HepG2 (cell line): Measurements from ENCODE around the gene SEC23IP. TPM values are rescaled to one million over a fixed set of nuclear protein-coding genes. Genes with fewer than 3 reads are reported as not detected.

Experiments
- ATAC-seq: fragments of 200-7000 bp; cut with Tn5 transposase; 3 replicates; pipeline ENCODE4 v1.9.1; 2020; ENCODE audit warnings: mild to moderate bottlenecking, moderate library complexity
- BruUV-seq: library from RNA; stranded (reverse); fragments of 400-500 nt; replicated peaks from 2 replicates; lab custom pipeline; 2021; lab: Mats Ljungman, UMichigan
- CTCF ChIA-PET: fragments of 300-600 bp; formaldehyde crosslinking; extraction: SDS; loops from one replicate; lab custom pipeline; 2021; ENCODE audit warnings: low total read pairs, inconsistent platforms, low intra/inter-chr PET ratio; lab: Yijun Ruan, JAX
- POLR2A ChIA-PET: fragments of 350-600 bp; sonication (Branson Sonifier 250); formaldehyde crosslinking; loops from one replicate; lab custom pipeline; 2020; ENCODE audit warnings: antibody characterized with exemption, inconsistent platforms; lab: Yijun Ruan, JAX
- DNase-seq: peaks from one replicate; pipeline ENCODE4 v3.0.0-alpha.2; 2015; ENCODE audit warnings: low spot score
- FAIRE-seq: peaks from 3 replicates; lab custom pipeline; 2011; peaks lifted over from hg19 to GRCh38; lab: Jason Lieb, UNC
- H2AFZ ChIP-seq: one replicate; pipeline ENCODE4 v1.6.1; 2011; ENCODE audit warnings: low read length, inconsistent platforms
- H3K27ac ChIP-seq: fragments of 300-600 bp; 3 replicates; pipeline ENCODE4 v1.8.0; 2011; ENCODE audit warnings: mixed run types, mild to moderate bottlenecking, mixed read lengths, low read length, inconsistent platforms; ENCODE audit not compliant: insufficient read depth; ENCODE audit errors: extremely low read length
- H3K27me3 ChIP-seq, 2 experiments: fragments of 200-600 bp in 1 of 2; 2 replicates in 1 of 2; 3 replicates in 1 of 2; pipeline versions ENCODE4 v1.6.0 to v1.8.0; 2011; ENCODE audit warnings: low read length in 2 of 2, mild to moderate bottlenecking in 2 of 2, moderate library complexity in 2 of 2, inconsistent platforms in 1 of 2; ENCODE audit not compliant: insufficient read depth in 2 of 2, control insufficient read depth in 1 of 2
- H3K36me3 ChIP-seq, 2 experiments: fragments of 200-600 bp in 1 of 2; replicated peaks in 1 of 2; 2 replicates in 1 of 2; 3 replicates in 1 of 2; pipeline versions ENCODE4 v1.5.1 to v1.8.0; 2011; ENCODE audit warnings: low read length in 2 of 2, inconsistent platforms in 1 of 2; ENCODE audit not compliant: insufficient read depth in 2 of 2, control insufficient read depth in 1 of 2
- H3K4me1 ChIP-seq: 2 replicates; pipeline ENCODE4 v1.5.1; 2012; ENCODE audit warnings: low read length, inconsistent platforms; ENCODE audit not compliant: insufficient read depth
- H3K4me2 ChIP-seq: 2 replicates; pipeline ENCODE4 v1.6.0; 2011; ENCODE audit warnings: low read depth, low read length, inconsistent platforms
- H3K4me3 ChIP-seq, 3 experiments: fragments of 200-600 bp in 1 of 3; sonication (generic), shearing (Covaris generic) in 1 of 3; replicated peaks in 1 of 3; 2 replicates each; pipeline ENCODE4 v1.5.1; 2011 to 2016; ENCODE audit warnings: low read length in 3 of 3, inconsistent platforms in 2 of 3, low read depth in 2 of 3, mild to moderate bottlenecking in 2 of 3, control low read depth in 1 of 3, mixed read lengths in 1 of 3; ENCODE audit not compliant: insufficient read depth in 1 of 3
- H3K79me2 ChIP-seq: one replicate; pipeline ENCODE4 v1.6.1; 2011; ENCODE audit warnings: low read length, inconsistent platforms; ENCODE audit not compliant: insufficient read depth
- H3K9ac ChIP-seq: 2 replicates; pipeline ENCODE4 v1.6.0; 2011; ENCODE audit warnings: mild to moderate bottlenecking, low read depth, low read length, inconsistent platforms; ENCODE audit not compliant: insufficient read depth
- H3K9me3 ChIP-seq: 2 replicates; pipeline ENCODE4 v1.5.1; 2012; ENCODE audit warnings: mild to moderate bottlenecking, low read length
- H4K20me1 ChIP-seq: 2 replicates; pipeline ENCODE4 v1.6.0; 2011; ENCODE audit warnings: inconsistent platforms, mild to moderate bottlenecking, low read length, moderate library complexity; ENCODE audit not compliant: insufficient read depth
- CREBL2 ChIP-seq: sonication (generic); formaldehyde crosslinking; IDR thresholded peaks from 2 replicates; pipeline ENCODE4 v1.8.1; 2023; ENCODE audit warnings: missing genetic modification reagents, mild to moderate bottlenecking, borderline replicate concordance
- GRHL1 ChIP-seq: sonication (generic); formaldehyde crosslinking; conservative IDR thresholded peaks from 2 replicates; pipeline ENCODE4 v1.8.0; 2022; ENCODE audit warnings: missing genetic modification reagents
- HNRNPH1 ChIP-seq: fragments of 200-400 bp; formaldehyde crosslinking; optimal IDR thresholded peaks from 2 replicates; pipeline ENCODE3; 2017; ENCODE audit warnings: mild to moderate bottlenecking, low read depth, low read length
- IKZF5 ChIP-seq: IDR thresholded peaks from 2 replicates; pipeline ENCODE4 v1.6.1; 2018; ENCODE audit warnings: missing genetic modification reagents, mild to moderate bottlenecking, missing compliant biosample characterization
- MYC ChIP-seq: sonication (generic); formaldehyde crosslinking; IDR thresholded peaks from 2 replicates; pipeline ENCODE4 v1.9.0; 2021; ENCODE audit warnings: missing genetic modification reagents, borderline replicate concordance
- ZNF276 ChIP-seq: sonication (generic); formaldehyde crosslinking; IDR thresholded peaks from 2 replicates; pipeline ENCODE4 v1.4.0; 2020; ENCODE audit warnings: mild to moderate bottlenecking, low read depth, missing genetic modification reagents
- ZNF282 ChIP-seq: fragments of 450-650 bp; IDR thresholded peaks from 2 replicates; pipeline ENCODE4 v1.6.1; 2018; ENCODE audit not compliant: partially characterized antibody
- ZNF788 ChIP-seq: sonication (generic); formaldehyde crosslinking; IDR thresholded peaks from 2 replicates; pipeline ENCODE4 v1.5.0; 2020; ENCODE audit warnings: mild to moderate bottlenecking, missing genetic modification reagents, borderline replicate concordance
- WGBS: methylation state at CpG from one replicate; pipeline ENCODE4 v1.1.6; 2017; ENCODE audit warnings: low lambda C conversion rate; 5-methylcytosine and 5-hydroxymethylcytosine counted together
- in situ Hi-C: cut with HindIII; loops from 2 replicates; pipeline ENCODE4 v1.10.0; 2017; ENCODE audit warnings: low pct_unique_long_range_greater_than_20kb; ENCODE audit not compliant: extremely low pct_ligation_motif_present
- intact Hi-C: fragments of 100-400 bp; cut with micrococcal nuclease; formaldehyde crosslinking; loops from one replicate; pipeline ENCODE4 v1.10.0; 2022; ENCODE audit not compliant: unreplicated experiment
- polyA plus RNA-seq, 8 experiments: library from polyadenylated mRNA; depleted of rRNA in 3 of 8; stranded (reverse) in 7 of 8; unstranded in 1 of 8; fragments of >200 nt; fragmentation: Illumina TruSeq in 4 of 8; extraction: Trizol in 4 of 8; gene quantifications; 2 replicates each; pipeline versions ENCODE4 v1.2.1 to v1.2.3, GENCODE V29; 2011 to 2016; ENCODE audit warnings: low read depth in 4 of 8, missing spikeins in 1 of 8, mixed read lengths in 1 of 8; ENCODE audit not compliant: insufficient read depth in 1 of 8
- total RNA-seq, 5 experiments: library from RNA; depleted of rRNA; stranded (reverse); fragments of >200 nt; fragmentation: Illumina TruSeq; extraction: Trizol; gene quantifications; 2 replicates each; pipeline ENCODE4 v1.2.3, GENCODE V29; 2016; ENCODE audit warnings: low read depth in 1 of 5

The SEC23IP gene
- total and polyA plus RNA-seq, 2 of the 13 experiments (the other 11 are each of a cell fraction or from before 2014, with no cell fraction given) = 32.3 to 57.7 TPM

GRCh38 chr10:119845656-119846055 is 46.9 kb upstream of the SEC23IP start:
- CTCF ChIA-PET = no interaction called here
- no peak for DNase-seq
- H3K36me3 ChIP-seq = peaks cover 31 to 85% of the 10 kb centered on the region in 2 experiments
- no peaks in the 10 kb centered on the region for H4K20me1 ChIP-seq
- no peak for ATAC-seq
- POLR2A ChIA-PET = no interaction called here
- WGBS = 100% methylated on average over 1 of the region's 1 CpG
- in situ Hi-C loops = no loop called here
- no peaks in the 10 kb centered on the region for H3K27me3 ChIP-seq
- FAIRE-seq = no peak
- no peak overlapping the region for H2AFZ ChIP-seq
- H3K4me3 ChIP-seq = no peak overlapping the region
- no peak for TF ChIP-seq GRHL1 (CRISPR knock-in tag)
- no peak for TF ChIP-seq CREBL2 (CRISPR knock-in tag)
- no peak for TF ChIP-seq MYC (CRISPR knock-in tag)
- TF ChIP-seq ZNF276 (CRISPR knock-in tag) = no peak
- no peak for TF ChIP-seq ZNF788 (CRISPR knock-in tag)
- no peak for TF ChIP-seq IKZF5 (CRISPR knock-in tag)
- no peak for TF ChIP-seq HNRNPH1
- no peak for TF ChIP-seq ZNF282
- H3K9me3 ChIP-seq = no peaks in the 10 kb centered on the region
- no peak overlapping the region for H3K27ac ChIP-seq
- H3K4me2 ChIP-seq = no peak overlapping the region
- intact Hi-C loops = no loop called here
- no TSS peak for BruUV-seq
- H3K9ac ChIP-seq = no peak overlapping the region
- no peaks in the 10 kb centered on the region for H3K79me2 ChIP-seq
- no peaks in the 10 kb centered on the region for H3K4me1 ChIP-seq
